Nephron progenitor cell (in vitro differentiated cells): ENCODE results near the gene ZNF438.

Experiments used
- DNase-seq: peaks from one replicate; pipeline ENCODE4 v3.0.0; 2021
- H3K27ac Mint-ChIP-seq: 2 replicates; pipeline ENCODE4 v1.8.0; 2021; ENCODE audit warnings: mild to moderate bottlenecking, moderate library complexity, mixed read lengths
- H3K27me3 Mint-ChIP-seq: 2 replicates; pipeline ENCODE4 v1.8.0; 2021; ENCODE audit warnings: mild to moderate bottlenecking, low read depth, mixed read lengths; ENCODE audit not compliant: poor library complexity
- H3K36me3 Mint-ChIP-seq: 2 replicates; pipeline ENCODE4 v1.8.0; 2021; ENCODE audit warnings: low read depth, mixed read lengths
- H3K4me1 Mint-ChIP-seq: 2 replicates; pipeline ENCODE4 v1.8.0; 2021; ENCODE audit warnings: mixed read lengths
- H3K4me3 Mint-ChIP-seq: 2 replicates; pipeline ENCODE4 v1.8.0; 2021; ENCODE audit warnings: mild to moderate bottlenecking, moderate library complexity, mixed read lengths
- H3K9me3 Mint-ChIP-seq: 2 replicates; pipeline ENCODE4 v1.8.0; 2021; ENCODE audit warnings: mild to moderate bottlenecking, moderate library complexity, mixed read lengths
- TF ChIP-seq, protein P1 (sequence below): fragments of 200-600 bp; sonication (generic); IDR thresholded peaks from 2 replicates; pipeline ENCODE4 v1.5.0; 2021; ENCODE audit warnings: antibody characterized with exemption

Gene ZNF438

DNA sequence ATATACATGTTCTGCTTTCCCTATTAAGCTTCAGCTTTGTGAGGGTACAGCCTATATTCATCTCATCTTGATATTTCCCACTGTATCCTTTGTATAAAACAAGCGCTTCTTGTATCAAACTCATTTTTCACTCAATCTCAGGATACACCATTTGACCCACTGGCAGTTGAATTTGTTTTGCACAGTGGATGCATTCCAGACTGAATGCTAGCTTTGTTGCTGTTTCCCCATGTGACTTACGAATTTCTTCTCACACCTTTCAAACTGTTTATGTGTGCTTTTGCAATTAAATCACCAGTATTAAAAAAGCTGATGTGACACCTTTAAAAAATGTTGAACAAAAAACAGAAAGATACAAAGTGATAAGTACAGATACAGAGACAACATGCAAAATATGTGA is 180.9 kb downstream of the ZNF438 start:
- no peak for DNase-seq
- TF ChIP-seq, protein P1, sequence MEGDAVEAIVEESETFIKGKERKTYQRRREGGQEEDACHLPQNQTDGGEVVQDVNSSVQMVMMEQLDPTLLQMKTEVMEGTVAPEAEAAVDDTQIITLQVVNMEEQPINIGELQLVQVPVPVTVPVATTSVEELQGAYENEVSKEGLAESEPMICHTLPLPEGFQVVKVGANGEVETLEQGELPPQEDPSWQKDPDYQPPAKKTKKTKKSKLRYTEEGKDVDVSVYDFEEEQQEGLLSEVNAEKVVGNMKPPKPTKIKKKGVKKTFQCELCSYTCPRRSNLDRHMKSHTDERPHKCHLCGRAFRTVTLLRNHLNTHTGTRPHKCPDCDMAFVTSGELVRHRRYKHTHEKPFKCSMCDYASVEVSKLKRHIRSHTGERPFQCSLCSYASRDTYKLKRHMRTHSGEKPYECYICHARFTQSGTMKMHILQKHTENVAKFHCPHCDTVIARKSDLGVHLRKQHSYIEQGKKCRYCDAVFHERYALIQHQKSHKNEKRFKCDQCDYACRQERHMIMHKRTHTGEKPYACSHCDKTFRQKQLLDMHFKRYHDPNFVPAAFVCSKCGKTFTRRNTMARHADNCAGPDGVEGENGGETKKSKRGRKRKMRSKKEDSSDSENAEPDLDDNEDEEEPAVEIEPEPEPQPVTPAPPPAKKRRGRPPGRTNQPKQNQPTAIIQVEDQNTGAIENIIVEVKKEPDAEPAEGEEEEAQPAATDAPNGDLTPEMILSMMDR: no peak
- no peaks in the 10 kb centered on the region for H3K27me3 Mint-ChIP-seq
- H3K27ac Mint-ChIP-seq: no peak overlapping the region
- H3K4me1 Mint-ChIP-seq: peaks cover 26% of the 10 kb centered on the region
- no peak overlapping the region for H3K4me3 Mint-ChIP-seq
- H3K9me3 Mint-ChIP-seq: no peaks in the 10 kb centered on the region
- H3K36me3 Mint-ChIP-seq: peaks cover 4% of the 10 kb centered on the region

DNA sequence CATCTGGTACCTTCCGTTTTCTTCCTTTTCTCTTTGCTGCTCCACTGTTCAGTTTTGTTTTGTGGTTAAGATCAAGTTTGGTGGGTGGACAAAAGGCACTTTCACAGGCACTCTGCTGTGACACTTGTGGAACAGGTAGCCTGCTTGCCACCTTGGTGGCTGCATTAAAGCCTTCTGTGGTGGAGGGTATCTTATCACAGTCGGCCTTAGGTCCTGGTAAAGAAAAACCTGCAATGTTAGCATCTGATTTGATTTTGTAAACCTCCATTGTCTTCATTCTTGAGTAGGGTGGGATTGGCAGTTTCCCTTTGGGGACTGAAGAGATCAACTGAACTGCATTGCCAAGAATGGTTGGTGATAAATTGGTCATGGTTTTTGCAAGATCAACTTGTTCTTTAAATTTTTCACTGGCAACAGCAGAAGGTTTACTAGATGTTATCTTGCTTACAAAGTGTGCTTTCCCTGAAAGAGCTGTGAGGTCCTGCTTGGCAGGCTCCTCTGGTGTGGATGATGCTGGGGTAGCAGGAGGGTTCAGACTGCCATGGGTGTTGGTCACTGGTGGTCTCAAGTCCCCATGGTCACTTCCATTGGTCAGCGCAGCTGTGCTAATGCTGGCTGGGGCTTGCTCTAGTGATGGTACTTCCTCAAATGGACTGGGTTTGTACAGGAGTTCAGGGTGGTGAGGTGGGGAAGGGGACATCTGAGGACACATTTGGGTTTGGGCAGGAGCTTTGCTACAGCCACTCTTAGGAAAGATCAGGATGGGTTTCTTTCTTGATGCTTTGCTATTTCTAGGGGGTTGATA is 182.2 kb downstream of the ZNF438 start:
- H3K9me3 Mint-ChIP-seq: no peaks in the 10 kb centered on the region
- no peak overlapping the region for H3K27ac Mint-ChIP-seq
- no peak for DNase-seq

DNA sequence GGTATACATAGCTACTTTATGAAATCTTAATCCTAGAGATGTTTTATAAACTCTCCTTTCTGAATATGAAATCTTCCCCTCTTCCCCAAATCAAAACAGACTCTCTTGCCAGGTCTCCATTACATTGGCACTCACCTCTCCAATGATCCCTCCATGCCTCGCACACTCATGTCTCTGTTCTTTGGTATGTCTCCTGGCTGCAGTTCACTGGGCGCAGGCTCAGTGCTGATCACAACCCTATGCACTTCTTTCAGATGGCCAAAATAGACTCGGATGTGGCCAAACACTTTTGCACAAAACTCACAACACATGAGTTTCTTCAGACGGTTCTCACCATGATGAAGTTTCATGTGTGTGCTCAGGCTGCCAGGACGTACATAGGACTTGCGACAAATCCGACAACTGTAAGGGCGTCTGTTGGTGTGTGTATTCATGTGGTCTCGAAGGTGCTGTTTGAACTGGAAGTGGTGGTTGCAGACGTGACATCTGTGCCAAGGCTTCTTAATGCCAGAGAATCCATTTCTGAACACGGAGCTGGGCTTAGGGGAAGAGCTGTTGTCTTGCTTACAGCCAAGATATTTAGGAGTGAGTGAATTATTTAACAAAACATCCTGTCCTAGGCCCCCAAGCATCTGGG is 183.2 kb downstream of the ZNF438 start:
- no peak for DNase-seq
- H3K27me3 Mint-ChIP-seq: no peaks in the 10 kb centered on the region
- H3K4me3 Mint-ChIP-seq: no peak overlapping the region
- H3K4me1 Mint-ChIP-seq: peaks cover 20% of the 10 kb centered on the region
- TF ChIP-seq, protein P1: no peak
- no peak overlapping the region for H3K27ac Mint-ChIP-seq
- H3K36me3 Mint-ChIP-seq: peaks cover 5% of the 10 kb centered on the region
- H3K9me3 Mint-ChIP-seq: no peaks in the 10 kb centered on the region

More for the DNA sequence above, 182.2 kb downstream of the ZNF438 start:
- TF ChIP-seq, protein P1: no peak
- Mint-ChIP-seq H3K4me1 (peaks cover 24% of the 10 kb centered on the region), H3K36me3 (peaks cover 5% of the 10 kb centered on the region), H3K27me3 (no peaks in the 10 kb centered on the region), H3K4me3 (no peak overlapping the region)

DNA sequence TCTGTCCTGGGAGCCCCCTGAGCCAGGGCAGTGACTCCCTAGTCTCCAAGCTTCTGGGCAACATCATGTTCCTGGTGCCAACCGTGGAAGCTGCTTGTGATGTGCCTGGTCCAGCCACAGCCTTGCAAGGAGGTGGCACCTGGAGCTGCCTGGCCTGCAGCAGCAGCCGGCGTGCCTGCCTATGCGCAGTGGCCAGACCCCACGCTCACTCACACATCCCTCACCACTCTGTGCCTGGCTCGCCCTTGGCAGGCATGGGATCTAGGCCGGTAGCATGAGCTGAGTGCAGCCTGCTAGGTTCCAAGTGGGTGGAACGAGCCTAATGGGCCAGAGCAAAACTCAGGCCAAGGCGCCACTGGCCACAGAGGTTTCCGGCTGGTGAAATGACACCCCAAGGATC is 184.0 kb downstream of the ZNF438 start:
- TF ChIP-seq, protein P1: no peak
- H3K4me1 Mint-ChIP-seq: peaks cover 14% of the 10 kb centered on the region
- H3K9me3 Mint-ChIP-seq: no peaks in the 10 kb centered on the region
- no peak overlapping the region for H3K4me3 Mint-ChIP-seq
- peaks cover 5% of the 10 kb centered on the region for H3K36me3 Mint-ChIP-seq
- H3K27me3 Mint-ChIP-seq: no peaks in the 10 kb centered on the region
- no peak overlapping the region for H3K27ac Mint-ChIP-seq
- no peak for DNase-seq

DNA sequence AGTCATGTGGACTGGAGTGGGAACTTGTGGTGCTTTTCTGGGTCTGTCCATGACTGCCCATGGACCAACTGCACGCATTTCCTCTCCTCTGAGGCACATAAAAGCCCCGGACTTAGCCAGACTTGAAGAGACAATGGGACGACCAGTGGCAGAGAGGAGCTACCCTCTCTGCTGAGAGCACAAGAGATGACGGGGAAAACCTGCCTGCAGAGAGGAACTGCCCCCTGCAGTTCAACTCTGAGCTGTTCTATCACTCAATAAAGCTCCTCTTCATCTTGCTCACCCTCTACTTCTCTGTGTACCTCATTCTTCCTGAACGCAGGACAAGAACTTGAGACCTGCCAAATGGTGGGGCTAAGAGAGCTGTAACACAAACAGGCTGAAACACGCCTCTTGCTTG is 184.5 kb downstream of the ZNF438 start:
- TF ChIP-seq, protein P1: no peak
- no peak overlapping the region for H3K27ac Mint-ChIP-seq
- H3K36me3 Mint-ChIP-seq: peaks cover 5% of the 10 kb centered on the region
- no peak overlapping the region for H3K4me3 Mint-ChIP-seq
- no peaks in the 10 kb centered on the region for H3K9me3 Mint-ChIP-seq
- DNase-seq: no peak
- H3K4me1 Mint-ChIP-seq: peaks cover 14% of the 10 kb centered on the region
- no peaks in the 10 kb centered on the region for H3K27me3 Mint-ChIP-seq

DNA sequence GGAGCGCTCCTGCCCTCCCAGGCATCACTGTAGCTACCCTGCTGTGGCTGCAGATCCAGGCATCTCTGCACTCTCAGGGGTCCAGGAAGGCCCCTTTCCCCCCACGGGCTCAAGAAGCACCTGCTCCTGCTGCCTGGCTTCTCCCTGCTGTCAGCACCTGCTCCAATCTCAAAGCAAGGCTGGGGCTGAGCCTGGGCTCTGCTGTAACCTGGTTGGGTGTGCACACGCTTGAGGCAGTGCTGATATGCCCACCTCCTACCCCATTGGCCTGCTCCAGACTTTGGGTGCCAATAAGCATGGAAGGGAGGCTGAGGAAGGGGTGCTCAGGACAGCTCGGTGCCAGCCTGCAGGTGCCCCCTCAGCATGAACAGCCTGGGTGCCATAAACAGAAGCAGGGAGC is 185.0 kb downstream of the ZNF438 start:
- H3K27me3 Mint-ChIP-seq: no peaks in the 10 kb centered on the region
- no peak overlapping the region for H3K4me3 Mint-ChIP-seq
- no peak overlapping the region for H3K27ac Mint-ChIP-seq
- TF ChIP-seq, protein P1: no peak
- H3K9me3 Mint-ChIP-seq: no peaks in the 10 kb centered on the region
- DNase-seq: no peak
- H3K36me3 Mint-ChIP-seq: peaks cover 5% of the 10 kb centered on the region
- H3K4me1 Mint-ChIP-seq: peaks cover 14% of the 10 kb centered on the region
